Measurements from ENCODE around the gene TRIO.

DNA sequence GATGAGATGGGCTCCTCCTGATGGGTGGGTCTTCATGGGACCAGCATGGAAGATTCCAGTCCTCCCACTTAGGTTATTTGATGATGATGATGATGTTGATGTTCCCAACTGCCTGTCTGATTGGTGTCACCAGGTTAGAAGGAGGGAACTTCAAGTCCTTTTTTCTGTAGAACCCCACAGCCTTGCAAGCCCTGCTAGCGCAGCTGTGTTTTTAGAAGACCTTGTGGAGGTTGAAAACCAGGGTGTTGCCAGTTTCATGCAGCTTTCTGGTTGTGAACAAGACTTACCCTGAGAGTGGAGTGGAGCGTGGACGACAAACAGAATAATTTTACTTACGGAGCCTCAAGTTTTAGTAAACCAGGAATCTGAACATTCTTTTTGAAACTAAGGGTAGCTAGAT, 83.0 kb downstream of the TRIO start:
- TF ChIP-seq, protein P1, sequence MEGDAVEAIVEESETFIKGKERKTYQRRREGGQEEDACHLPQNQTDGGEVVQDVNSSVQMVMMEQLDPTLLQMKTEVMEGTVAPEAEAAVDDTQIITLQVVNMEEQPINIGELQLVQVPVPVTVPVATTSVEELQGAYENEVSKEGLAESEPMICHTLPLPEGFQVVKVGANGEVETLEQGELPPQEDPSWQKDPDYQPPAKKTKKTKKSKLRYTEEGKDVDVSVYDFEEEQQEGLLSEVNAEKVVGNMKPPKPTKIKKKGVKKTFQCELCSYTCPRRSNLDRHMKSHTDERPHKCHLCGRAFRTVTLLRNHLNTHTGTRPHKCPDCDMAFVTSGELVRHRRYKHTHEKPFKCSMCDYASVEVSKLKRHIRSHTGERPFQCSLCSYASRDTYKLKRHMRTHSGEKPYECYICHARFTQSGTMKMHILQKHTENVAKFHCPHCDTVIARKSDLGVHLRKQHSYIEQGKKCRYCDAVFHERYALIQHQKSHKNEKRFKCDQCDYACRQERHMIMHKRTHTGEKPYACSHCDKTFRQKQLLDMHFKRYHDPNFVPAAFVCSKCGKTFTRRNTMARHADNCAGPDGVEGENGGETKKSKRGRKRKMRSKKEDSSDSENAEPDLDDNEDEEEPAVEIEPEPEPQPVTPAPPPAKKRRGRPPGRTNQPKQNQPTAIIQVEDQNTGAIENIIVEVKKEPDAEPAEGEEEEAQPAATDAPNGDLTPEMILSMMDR (IDR thresholded peaks at IDR 0.05) = no peak
- no peak for TF ChIP-seq POLR2A (IDR thresholded peaks at IDR 0.05)
